Measurements from ENCODE around the gene TOMM40L. TPM values are rescaled to one million over a fixed set of nuclear protein-coding genes. Genes with fewer than 3 reads are reported as not detected.

TOMM40L gene
- total RNA-seq = 10 to 100 TPM; 12.3 to 13.2 TPM

DNA sequence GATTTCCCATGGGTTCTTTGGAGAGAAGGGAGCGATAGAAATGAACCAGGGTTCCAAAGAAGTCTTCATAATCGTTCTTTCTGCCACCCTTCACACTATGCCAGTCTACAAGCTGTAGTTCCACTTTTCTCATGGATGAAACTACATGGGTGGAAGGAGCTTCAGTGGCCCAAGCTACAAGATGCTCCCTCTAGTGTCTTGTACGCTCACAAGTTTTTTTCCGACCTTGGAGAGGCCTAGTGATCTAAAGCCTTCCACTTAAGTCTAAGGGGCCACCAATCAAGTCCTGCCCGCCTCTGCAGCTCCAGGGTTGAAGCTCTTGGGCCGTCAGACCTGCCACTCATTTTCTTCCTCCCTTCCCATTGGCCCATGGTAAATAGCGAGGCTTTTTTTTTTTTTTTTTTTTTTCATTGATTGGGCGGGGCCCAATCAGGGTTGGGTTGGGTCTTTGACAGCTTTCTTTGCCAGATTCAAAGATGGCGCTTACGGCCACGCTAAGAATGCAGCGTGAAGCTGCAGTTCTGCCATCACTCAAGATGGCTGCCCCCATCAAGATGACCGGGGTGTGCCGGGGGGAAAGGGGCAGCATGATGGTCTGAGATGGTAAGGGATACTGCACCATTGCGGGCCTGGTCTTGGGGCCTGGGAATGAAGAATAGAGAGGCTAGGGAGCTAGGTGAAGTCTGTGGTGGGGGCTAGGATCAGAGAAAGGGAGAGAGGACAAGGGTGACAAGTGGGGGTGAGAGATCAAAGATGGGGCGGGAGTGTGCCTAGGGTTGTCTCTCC lies at the start of gene TOMM40L:
TSS of gene TOMM40L (plus strand) at position 527 of the 786 bp plus-strand sequence. CDS start 430 bp downstream, outside the sequence.
- peak within 1 kb of the TSS; percentile 98 for H3K27ac Mint-ChIP-seq
- H3K4me3 Mint-ChIP-seq = peak within 1 kb of the TSS; percentile 97
- H3K9me3 Mint-ChIP-seq (ENCODE audit: low read depth) = no peaks in the 10 kb centered on the region
- peaks cover 33% of the 10 kb centered on the region for H3K4me1 Mint-ChIP-seq
- DNase-seq (peak; percentile 91), ATAC-seq (peak; percentile 95)
- no peaks in the 10 kb centered on the region for H3K27me3 Mint-ChIP-seq
- intact Hi-C loops (cut with DNase I, micrococcal nuclease) = loop anchor here (1.0 to 5.0 kb wide), 15 partner anchors 16 to 1337 kb away; partner anchors contain the start of genes DEDD (in 2 of the 2), NDUFS2 (in 2 of the 2), PPOX (in 2 of the 2) and SDHC (in 2 of the 2)
- H3K36me3 Mint-ChIP-seq (ENCODE audit: low read depth) = peaks cover 19% of the 10 kb centered on the region
- POLR2A ChIA-PET = interaction anchor here (0.6 to 1.3 kb wide), 20 partner anchors 9 to 1280 kb away, joined by 3 to 16 read pairs (median 4); partner anchors contain the start of genes B4GALT3, NDUFS2, SDHC and UFC1
- CTCF ChIA-PET = interaction anchor here (0.6 to 7.0 kb wide), 43 partner anchors 10 to 457 kb away, joined by 3 to 108 read pairs (median 4); partner anchors contain the start of genes ADAMTS4, CFAP126, DEDD and FCER1G

DNA sequence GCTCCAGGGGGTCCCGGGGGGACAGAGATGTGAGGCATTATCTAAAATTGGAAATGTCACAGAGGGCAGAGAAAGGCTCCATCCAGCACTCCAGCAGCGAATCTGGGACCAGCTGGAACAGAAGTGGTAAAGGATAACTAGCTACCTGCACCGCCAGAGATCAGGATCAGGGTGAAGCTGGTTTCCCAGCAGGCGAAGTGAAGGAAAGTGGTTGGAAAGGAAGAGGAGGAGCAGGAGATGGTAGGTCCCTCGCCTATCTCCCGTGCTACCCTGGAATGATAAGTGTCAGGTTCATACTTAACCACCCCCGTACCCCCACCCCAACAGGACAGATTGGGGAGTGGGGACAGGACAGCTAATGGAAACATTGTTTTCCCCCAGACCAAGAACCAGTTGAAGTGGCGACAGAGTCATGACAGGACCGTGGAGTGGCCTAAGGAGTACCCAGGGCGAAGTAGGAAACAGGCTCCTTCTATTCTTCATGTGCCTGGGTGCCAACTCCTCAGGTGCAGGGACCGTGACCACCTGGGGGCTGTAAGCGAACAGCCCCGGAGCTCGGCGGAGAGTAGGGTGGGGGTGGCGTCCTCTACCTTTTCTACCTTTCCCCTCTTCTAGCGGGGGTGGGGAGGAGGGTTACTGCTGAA lies 49.3 kb upstream of the TOMM40L start:
- H3K4me1 Mint-ChIP-seq = peaks cover 49% of the 10 kb centered on the region

DNA sequence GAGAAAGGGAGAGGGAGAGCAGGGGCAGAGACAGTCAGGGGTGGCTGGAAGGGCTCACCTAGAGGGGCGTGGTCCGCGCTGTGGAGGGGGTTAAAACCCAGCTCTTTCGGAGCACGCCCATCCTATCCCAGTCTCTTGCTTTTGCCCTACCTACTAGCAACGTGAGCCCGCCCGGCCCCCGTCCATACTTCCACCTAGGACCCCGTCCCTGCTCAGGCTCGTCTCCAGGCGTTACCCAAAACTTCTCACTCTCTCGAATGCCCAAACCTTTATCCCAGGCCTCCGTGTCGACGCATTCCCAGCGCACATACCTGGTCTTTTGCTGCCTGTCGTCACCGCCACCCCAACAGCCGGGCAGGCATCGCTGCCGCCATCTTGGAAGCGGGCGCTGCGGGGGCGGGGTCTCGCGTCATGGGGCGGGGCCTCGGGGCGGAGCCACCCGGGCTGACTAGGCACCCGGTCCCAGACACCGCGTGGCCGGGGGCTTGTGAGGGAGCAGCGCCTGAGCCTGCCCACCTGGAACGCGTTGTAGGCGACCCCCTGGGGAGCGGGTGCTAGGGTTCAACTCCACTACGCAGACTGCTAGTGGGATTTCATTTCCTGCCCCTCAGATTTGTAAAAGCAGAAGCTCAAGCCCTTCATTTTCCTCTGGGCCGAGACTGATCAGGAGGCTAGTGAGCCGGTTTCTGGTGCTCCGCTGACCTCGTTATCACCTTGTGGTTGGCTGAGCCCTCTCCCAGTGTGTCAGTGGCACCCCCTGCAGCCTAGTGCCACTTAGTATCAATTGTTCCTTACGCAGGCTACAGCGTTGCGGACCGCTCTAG lies 48.5 kb upstream of the TOMM40L start, which contains the start of gene B4GALT3:
TSS of gene B4GALT3 (minus strand) at position 396 of the 824 bp plus-strand sequence. CDS start 1,447 bp downstream, outside the sequence.
- Mint-ChIP-seq H3K36me3 (ENCODE audit: low read depth) (peaks cover 31% of the 10 kb centered on the region), H3K4me3 (peak within 1 kb of the TSS; percentile 91), H3K27me3 (no peaks in the 10 kb centered on the region), H3K4me1 (peaks cover 57% of the 10 kb centered on the region), H3K27ac (peak within 1 kb of the TSS; percentile 98), H3K9me3 (ENCODE audit: low read depth) (no peaks in the 10 kb centered on the region)
- intact Hi-C loops (cut with DNase I, micrococcal nuclease) = loop anchor here (1.0 to 2.0 kb wide), 7 partner anchors 11 to 137 kb away; partner anchors contain the start of genes PPOX (in 2 of the 2), USP21 (in 2 of the 2), DEDD (in 1 of the 2) and NDUFS2 (in 1 of the 2)
- ChIA-PET POLR2A (interaction anchor here (1.0 to 1.4 kb wide), 3 partner anchors 11 to 48 kb away, joined by 5 to 10 read pairs (median 9); partner anchors contain the start of genes DEDD, PPOX and TOMM40L), CTCF (interaction anchor here (0.6 to 4.1 kb wide), 4 partner anchors 10 to 52 kb away, joined by 3 to 29 read pairs (median 5); partner anchors contain the start of gene PPOX)
- DNase-seq (peak; percentile 98), ATAC-seq (peak; percentile 86)

More for the DNA sequence above, 49.3 kb upstream of the TOMM40L start:
- Mint-ChIP-seq H3K36me3 (ENCODE audit: low read depth) (peaks cover 33% of the 10 kb centered on the region), H3K27me3 (no peaks in the 10 kb centered on the region), H3K9me3 (ENCODE audit: low read depth) (no peaks in the 10 kb centered on the region), H3K4me3 (peak overlapping the region; percentile 91), H3K27ac (peak overlapping the region; percentile 98)
- intact Hi-C loops (cut with DNase I, micrococcal nuclease) = loop anchor here (1.0 to 2.0 kb wide), 7 partner anchors 10 to 138 kb away; partner anchors contain the start of genes PPOX (in 2 of the 2), USP21 (in 2 of the 2), DEDD (in 1 of the 2) and NDUFS2 (in 1 of the 2)
- CTCF ChIA-PET = interaction anchor here (0.6 to 4.1 kb wide), 5 partner anchors 10 to 53 kb away, joined by 3 to 29 read pairs (median 6); partner anchors contain the start of gene PPOX
- DNase-seq (no peak), ATAC-seq (no peak)
- POLR2A ChIA-PET = interaction anchor here (1.0 to 1.4 kb wide), 3 partner anchors 10 to 49 kb away, joined by 5 to 10 read pairs (median 9); partner anchors contain the start of genes DEDD, PPOX and TOMM40L

- Mint-ChIP-seq H3K9me3 (ENCODE audit: low read depth) (no peaks in the 10 kb centered on the region), H3K4me3 (peak overlapping the region; percentile 91), H3K27me3 (no peaks in the 10 kb centered on the region), H3K4me1 (peaks cover 62% of the 10 kb centered on the region), H3K27ac (peak overlapping the region; percentile 98), H3K36me3 (ENCODE audit: low read depth) (peaks cover 27% of the 10 kb centered on the region)
- intact Hi-C loops (cut with DNase I, micrococcal nuclease) = loop anchor here (1.0 to 2.0 kb wide), 7 partner anchors 12 to 136 kb away; partner anchors contain the start of genes PPOX (in 2 of the 2), USP21 (in 2 of the 2), DEDD (in 1 of the 2) and NDUFS2 (in 1 of the 2)
- no peak for ATAC-seq
- POLR2A ChIA-PET = no interaction called here
- DNase-seq = no peak
- CTCF ChIA-PET = interaction anchor here (4.1 kb wide), 1 partner anchor 11 kb away, joined by 29 read pairs; the partner anchor contains the start of gene PPOX
Measured at GRCh38 chr1:161177936-161178244, 48.0 kb upstream of the TOMM40L start.

GRCh38 chr1:161179698-161180097 lies 46.2 kb upstream of the TOMM40L start:
- Mint-ChIP-seq H3K27ac (no peak overlapping the region), H3K4me3 (no peak overlapping the region), H3K4me1 (peaks cover 71% of the 10 kb centered on the region), H3K27me3 (no peaks in the 10 kb centered on the region), H3K9me3 (ENCODE audit: low read depth) (no peaks in the 10 kb centered on the region), H3K36me3 (ENCODE audit: low read depth) (peaks cover 14% of the 10 kb centered on the region)
- ATAC-seq = no peak
- ChIA-PET POLR2A (no interaction called here), CTCF (interaction anchor here (0.7 to 4.4 kb wide), 6 partner anchors 8 to 85 kb away, joined by 3 to 33 read pairs (median 3); partner anchors contain the start of genes APOA2 and NDUFS2)
- no peak for DNase-seq
- intact Hi-C loops (cut with DNase I, micrococcal nuclease) = loop anchor here in 1 of 2 experiments (5.0 kb wide), 1 partner anchor 208 kb away; no protein-coding TSS in a partner anchor

- Mint-ChIP-seq H3K27me3 (no peaks in the 10 kb centered on the region), H3K4me3 (no peak overlapping the region), H3K27ac (peak overlapping the region; percentile 82), H3K9me3 (ENCODE audit: low read depth) (no peaks in the 10 kb centered on the region), H3K36me3 (ENCODE audit: low read depth) (peaks cover 8% of the 10 kb centered on the region), H3K4me1 (peaks cover 71% of the 10 kb centered on the region)
- ChIA-PET POLR2A (no interaction called here), CTCF (interaction anchor here (0.7 to 4.4 kb wide), 9 partner anchors 11 to 202 kb away, joined by 3 to 33 read pairs (median 3); partner anchors contain the start of genes APOA2, PPOX and TOMM40L)
- no peak for ATAC-seq
- intact Hi-C loops (cut with DNase I, micrococcal nuclease) = loop anchor here in 1 of 2 experiments (5.0 kb wide), 1 partner anchor 207 kb away; no protein-coding TSS in a partner anchor
- DNase-seq = no peak
Measured at GRCh38 chr1:161180639-161181038, 45.2 kb upstream of the TOMM40L start.

- no peaks in the 10 kb centered on the region for H3K9me3 Mint-ChIP-seq (ENCODE audit: low read depth)
- intact Hi-C loops (cut with DNase I, micrococcal nuclease) = loop anchor here in 1 of 2 experiments (1.0 to 5.0 kb wide), 2 partner anchors 16 to 205 kb away; partner anchors contain the start of gene PPOX
- H3K27ac Mint-ChIP-seq = peak overlapping the region; percentile 97
- H3K27me3 Mint-ChIP-seq = no peaks in the 10 kb centered on the region
- DNase-seq (peak; percentile 79), ATAC-seq (peak; percentile 68)
- peak overlapping the region; percentile 40 for H3K4me3 Mint-ChIP-seq
- H3K4me1 Mint-ChIP-seq = peaks cover 76% of the 10 kb centered on the region
- H3K36me3 Mint-ChIP-seq (ENCODE audit: low read depth) = no peaks in the 10 kb centered on the region
- ChIA-PET POLR2A (interaction anchor here (0.6 to 1.8 kb wide), 10 partner anchors 12 to 84 kb away, joined by 3 to 13 read pairs (median 4); partner anchors contain the start of genes APOA2, DEDD, NDUFS2 and PPOX), CTCF (interaction anchor here (0.6 to 4.4 kb wide), 18 partner anchors 10 to 665 kb away, joined by 3 to 33 read pairs (median 4); partner anchors contain the start of genes NDUFS2, PPOX and TOMM40L)
Measured at GRCh38 chr1:161182214-161182613, 43.6 kb upstream of the TOMM40L start.

- ChIA-PET POLR2A (interaction anchor here (0.6 to 0.7 kb wide), 4 partner anchors 18 to 204 kb away, joined by 3 to 4 read pairs (median 3); partner anchors contain the start of gene PPOX), CTCF (interaction anchor here (0.6 to 1.6 kb wide), 5 partner anchors 17 to 545 kb away, joined by 3 to 7 read pairs (median 4); partner anchors contain the start of genes NDUFS2 and PPOX)
- no peaks in the 10 kb centered on the region for H3K27me3 Mint-ChIP-seq
Measured at GRCh38 chr1:161185282-161185682, 40.6 kb upstream of the TOMM40L start.

GRCh38 chr1:161185732-161186311 lies 40.0 kb upstream of the TOMM40L start:
- H3K36me3 Mint-ChIP-seq (ENCODE audit: low read depth) = no peaks in the 10 kb centered on the region
- intact Hi-C loops (cut with DNase I, micrococcal nuclease) = loop anchor here (1.0 to 2.0 kb wide), 2 partner anchors 16 to 17 kb away; partner anchors contain the start of gene NDUFS2 (in 2 of the 2)
- H3K9me3 Mint-ChIP-seq (ENCODE audit: low read depth) = no peaks in the 10 kb centered on the region
- ATAC-seq (no peak), DNase-seq (no peak)
- ChIA-PET POLR2A (interaction anchor here (0.6 to 1.0 kb wide), 6 partner anchors 15 to 203 kb away, joined by 3 to 10 read pairs (median 3); partner anchors contain the start of genes PPOX and TOMM40L), CTCF (interaction anchor here (0.7 to 1.6 kb wide), 8 partner anchors 16 to 197 kb away, joined by 3 to 7 read pairs (median 4); partner anchors contain the start of genes NDUFS2 and PPOX)
- no peaks in the 10 kb centered on the region for H3K27me3 Mint-ChIP-seq
- peak overlapping the region; percentile 90 for H3K27ac Mint-ChIP-seq
- peak overlapping the region; percentile 50 for H3K4me3 Mint-ChIP-seq
- peaks cover 73% of the 10 kb centered on the region for H3K4me1 Mint-ChIP-seq

More at GRCh38 chr1:161185282-161185682, 40.6 kb upstream of the TOMM40L start:
- no peaks in the 10 kb centered on the region for H3K9me3 Mint-ChIP-seq (ENCODE audit: low read depth)
- peak; percentile 86 for DNase-seq
- H3K27ac Mint-ChIP-seq = peak overlapping the region; percentile 90
- peaks cover 79% of the 10 kb centered on the region for H3K4me1 Mint-ChIP-seq
- peak; percentile 71 for ATAC-seq
- peak overlapping the region; percentile 50 for H3K4me3 Mint-ChIP-seq
- no peaks in the 10 kb centered on the region for H3K36me3 Mint-ChIP-seq (ENCODE audit: low read depth)
- intact Hi-C loops (cut with DNase I, micrococcal nuclease) = loop anchor here (1.0 to 2.0 kb wide), 2 partner anchors 17 to 18 kb away; partner anchors contain the start of gene NDUFS2 (in 2 of the 2)
